Non-pigmented ciliary epithelial cell (primary cell): ENCODE measurements around the gene ASTL.
"Not testable (repeated sequence)": the region's sequence is repeated elsewhere in the genome, so short reads cannot be mapped to it uniquely, and the experiment has no call there.

Source experiments
- DNase-seq: peaks from one replicate; pipeline ENCODE4 v3.0.0-alpha.2; 2010; ENCODE audit warnings: low read depth

Gene ASTL

GRCh38 chr2:96146153-96146880, 8.0 kb upstream of the ASTL start:
- no peak for DNase-seq

DNA sequence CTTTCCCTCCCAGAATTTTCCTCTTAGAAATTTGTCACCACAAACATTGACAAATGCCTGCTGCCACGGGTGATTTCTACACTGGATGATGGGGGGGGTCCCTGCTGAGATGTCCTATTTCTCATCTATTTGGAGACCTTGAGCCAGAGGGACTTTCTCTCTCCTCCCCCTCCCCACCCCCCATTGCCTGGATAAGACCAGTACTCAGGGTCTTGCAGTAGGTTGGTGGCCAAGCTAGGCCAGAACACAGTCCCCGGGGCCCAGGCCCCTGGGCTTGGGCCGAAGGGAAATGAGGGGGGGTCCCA, 7.5 kb upstream of the ASTL start:
- no peak for DNase-seq

DNA sequence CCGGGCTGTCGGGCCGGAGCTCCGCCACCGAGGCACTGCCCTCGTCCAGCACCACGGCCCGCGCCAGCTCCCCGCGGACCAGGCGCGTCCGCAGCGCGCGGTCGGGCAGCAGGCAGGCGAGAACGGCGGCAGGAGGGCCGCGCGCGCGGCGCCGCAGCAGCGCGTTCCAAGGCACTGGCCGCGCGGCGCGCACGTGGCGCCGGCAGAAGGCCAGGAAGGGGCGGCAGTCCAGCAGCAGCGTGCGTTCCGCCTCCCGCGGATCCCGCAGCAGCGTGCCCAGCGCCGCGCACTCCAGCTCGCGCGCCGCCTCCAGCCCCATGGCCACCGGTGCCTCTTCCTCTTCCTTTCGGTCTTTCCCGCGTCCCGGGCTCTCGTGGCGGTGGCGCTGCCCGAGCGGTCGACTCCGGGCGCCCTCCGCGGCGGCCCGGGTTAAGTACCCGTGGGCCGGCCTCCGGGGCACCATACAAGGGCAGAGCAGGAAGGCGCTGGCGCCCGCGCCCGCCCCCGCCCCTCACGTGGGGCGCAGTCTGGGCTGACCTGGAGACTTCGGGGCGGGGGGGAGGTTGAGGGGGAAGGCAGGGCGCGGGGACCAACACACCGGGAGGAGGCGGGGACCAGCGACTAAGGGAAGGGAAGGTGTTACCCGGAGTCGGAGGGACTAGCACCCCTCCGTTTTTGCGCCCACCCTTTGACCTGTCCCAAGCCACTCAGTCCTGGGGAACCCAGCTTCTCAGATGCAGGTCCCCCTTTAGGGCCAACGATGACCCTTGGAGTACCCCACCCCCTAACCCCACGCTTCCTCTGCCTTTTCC, 6.9 kb upstream of the ASTL start, which contains the start of gene DUSP2:
TSS of gene DUSP2 (minus strand) at position 405 of the 812 bp plus-strand sequence. CDS start at position 319, 86 bp downstream.
- DNase-seq = no peak

DNA sequence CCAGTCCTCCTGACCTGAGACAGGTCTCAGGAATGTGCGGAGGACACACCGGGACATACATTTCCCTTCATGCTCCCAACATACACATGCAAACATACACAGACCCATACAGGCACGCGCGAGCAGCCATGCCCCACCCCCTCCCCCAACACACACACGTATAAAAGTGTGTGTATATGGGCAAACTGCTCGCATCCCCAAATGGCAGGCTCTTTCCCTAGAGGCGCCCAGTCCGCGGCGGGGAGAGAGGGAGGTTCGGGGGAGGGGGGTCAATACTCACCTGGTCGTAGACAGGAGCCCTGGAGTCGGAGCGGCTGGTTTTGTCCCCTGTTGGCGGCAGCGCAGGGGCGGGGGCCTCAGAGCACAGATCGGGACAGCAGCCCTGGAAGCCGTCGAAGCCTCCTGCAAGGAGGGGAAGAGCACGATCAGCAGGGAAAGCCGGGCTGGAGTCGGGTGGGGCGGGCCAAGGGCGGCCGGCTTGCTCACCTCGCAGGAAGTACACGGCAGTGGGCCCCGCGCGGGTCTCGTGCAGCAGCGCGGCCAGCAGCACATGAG, 6.3 kb upstream of the ASTL start:
- no peak for DNase-seq

- DNase-seq = no peak
Observed at GRCh38 chr2:96143848-96144480, 5.7 kb upstream of the ASTL start.

GRCh38 chr2:96143231-96143847, 5.0 kb upstream of the ASTL start:
- no peak for DNase-seq

DNA sequence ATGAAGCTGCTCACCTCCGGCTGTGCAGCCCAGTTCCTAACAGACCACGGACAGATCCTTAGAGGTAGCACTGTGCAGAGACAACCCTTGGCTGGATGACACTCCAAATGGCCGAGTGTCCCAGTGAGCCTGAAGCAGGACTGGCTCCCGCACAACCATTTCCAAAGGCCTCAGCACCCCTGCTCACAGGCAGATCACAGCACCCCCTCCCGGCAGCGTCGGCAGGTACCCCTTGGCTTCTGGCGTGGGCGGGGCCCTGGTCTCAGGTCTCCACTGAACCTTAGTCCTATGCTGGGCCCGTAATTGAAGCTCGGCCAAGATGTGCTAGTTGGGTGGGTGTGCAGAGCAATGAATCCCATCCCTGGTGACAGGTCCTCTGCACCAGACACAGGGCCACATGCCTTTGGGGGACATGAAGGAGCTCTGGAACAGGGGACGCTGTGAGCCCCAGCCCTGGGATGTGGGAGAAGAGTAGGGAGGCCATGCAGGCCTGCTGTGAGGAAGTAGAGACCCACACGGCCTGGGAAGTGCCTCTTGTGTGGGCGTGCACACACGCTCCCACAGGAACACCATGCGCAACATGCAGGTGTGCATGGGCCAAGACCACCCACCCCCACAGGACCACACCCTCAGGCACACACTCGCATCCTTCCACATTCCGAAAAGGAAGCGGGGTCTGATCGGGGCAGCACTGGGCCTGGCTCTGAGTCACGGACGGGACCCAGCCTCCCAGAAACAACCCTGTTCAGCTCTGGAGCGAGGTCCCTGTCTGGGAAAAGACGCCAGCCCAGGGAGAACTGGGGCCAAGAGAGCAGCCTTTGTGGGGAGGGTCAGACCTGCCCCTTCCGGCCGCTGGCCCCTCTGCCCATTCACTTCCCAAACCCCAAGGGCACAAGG, 4.2 kb upstream of the ASTL start:
- no peak for DNase-seq

DNA sequence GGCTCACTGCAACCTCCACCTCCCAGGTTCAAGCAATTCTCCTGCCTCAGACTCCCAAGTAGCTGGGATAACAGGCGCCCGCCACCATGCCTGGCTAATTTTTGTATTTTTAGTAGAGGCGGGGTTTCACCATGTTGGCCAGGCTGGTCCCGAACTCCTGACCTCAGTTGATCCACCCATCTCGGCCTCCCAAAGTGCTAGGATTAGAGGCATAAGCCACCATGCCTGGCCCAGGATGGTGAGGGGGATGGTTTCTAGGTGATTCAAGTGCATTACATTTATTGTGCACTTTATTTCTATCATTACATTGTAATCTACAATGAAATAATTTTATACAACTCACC, 3.3 kb upstream of the ASTL start:
- not testable (repeated sequence) for DNase-seq

DNA sequence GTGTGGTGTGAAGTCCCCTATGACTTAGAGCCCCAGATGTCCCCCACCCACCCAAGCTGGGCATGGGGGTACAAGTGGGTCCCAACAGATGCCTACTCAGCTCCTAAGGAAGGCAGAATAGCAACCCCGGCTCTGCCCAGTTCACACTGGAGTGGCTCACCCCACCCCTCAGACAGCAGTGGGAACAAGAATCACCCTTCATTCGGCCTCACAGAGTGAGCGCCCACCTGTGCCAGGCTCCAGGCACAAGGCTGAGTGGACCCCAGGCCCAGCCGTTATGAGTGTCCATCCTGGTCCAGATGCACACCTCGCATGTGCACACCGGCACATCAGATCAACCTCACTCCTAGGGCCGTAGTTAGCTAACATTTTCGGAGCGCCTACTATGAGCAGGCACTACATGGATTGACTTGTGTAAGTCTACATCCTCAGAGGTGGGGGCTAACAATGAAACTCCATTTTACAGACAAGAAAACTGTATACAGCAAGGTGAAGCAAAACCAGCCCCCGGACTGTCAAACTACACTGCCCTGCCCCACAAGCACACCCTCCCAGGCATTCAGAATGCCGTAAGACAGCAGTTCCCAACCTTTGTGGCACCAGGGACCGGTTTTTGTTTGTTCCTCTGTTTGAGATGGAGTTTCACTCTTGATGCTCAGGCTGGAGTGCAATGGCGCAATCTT, 2.8 kb upstream of the ASTL start:
- DNase-seq = no peak

GRCh38 chr2:96139181-96139758, 968 bp upstream of the ASTL start:
- DNase-seq = no peak

- DNase-seq = no peak
Observed at GRCh38 chr2:96137321-96138178, 752 bp downstream of the ASTL start.

DNA sequence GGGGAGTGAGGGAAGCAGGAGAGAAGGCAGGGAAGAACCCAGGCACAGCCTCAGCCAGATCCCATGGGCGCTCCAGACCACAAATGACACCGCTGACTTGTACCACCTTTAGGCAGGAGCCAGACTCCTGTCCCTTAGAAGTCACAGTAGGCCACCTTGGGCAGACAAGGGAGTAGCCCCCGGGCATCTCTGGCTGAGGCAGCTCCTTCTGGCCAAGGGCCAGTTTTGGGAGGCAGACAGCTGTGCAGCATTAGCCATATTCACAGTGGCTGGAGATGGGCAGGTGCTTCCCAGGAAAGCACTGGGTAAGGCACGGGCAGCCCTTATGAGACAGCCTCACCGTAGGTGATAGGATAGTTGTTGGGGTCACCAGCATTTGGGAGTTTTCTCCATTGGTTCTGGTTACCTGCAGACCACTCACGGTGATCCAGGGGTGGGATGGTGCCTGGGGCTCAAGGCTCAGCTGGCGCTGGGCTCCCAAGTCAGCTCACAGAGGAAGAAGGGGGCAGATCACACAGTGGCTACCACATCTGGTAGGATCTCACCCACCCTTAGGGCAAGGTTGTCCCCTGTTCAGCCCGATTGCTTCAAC, 2.1 kb downstream of the ASTL start:
- no peak for DNase-seq

- DNase-seq = no peak
Observed at GRCh38 chr2:96135621-96136020, 2.7 kb downstream of the ASTL start.

- DNase-seq = no peak
Observed at GRCh38 chr2:96135171-96135570, 3.1 kb downstream of the ASTL start.

DNA sequence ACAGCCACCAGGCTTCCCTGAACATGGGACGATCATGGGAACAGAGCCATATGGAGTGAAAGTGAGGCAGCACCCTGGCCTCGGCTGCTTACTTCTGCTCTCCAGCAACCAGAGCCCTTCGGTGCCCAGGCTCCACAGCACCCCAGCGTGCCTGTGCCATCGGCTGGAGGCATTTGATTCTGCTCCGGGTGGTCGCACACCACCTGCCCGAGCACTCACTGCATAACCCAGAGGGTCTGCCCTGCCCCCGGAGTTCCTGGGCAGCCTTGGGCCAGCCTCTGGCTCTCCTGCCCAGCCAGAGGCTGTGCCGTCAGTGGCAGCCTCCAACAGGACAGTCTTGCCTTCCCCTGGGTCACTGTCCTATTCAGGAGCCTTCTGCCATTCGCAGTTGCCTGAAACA, 3.9 kb downstream of the ASTL start:
- no peak for DNase-seq

GRCh38 chr2:96131813-96132745, 6.2 kb downstream of the ASTL start:
- no peak for DNase-seq

- no peak for DNase-seq
Observed at GRCh38 chr2:96131152-96131812, 7.0 kb downstream of the ASTL start.
